ENCODE measurements around the gene CCDC43. TPM values are rescaled to one million over a fixed set of nuclear protein-coding genes. Genes with fewer than 3 reads are reported as not detected.
A peak's percentile ranks its signal among the peaks of the same experiment; 100 is the strongest.

CCDC43 gene
- total and polyA plus RNA-seq, 2 of the 8 experiments (the other 6 are each of a cell fraction or from before 2014, with no cell fraction given): 4.9 to 38.1 TPM

- no peak for TF ChIP-seq RXRA (IDR thresholded peaks at IDR 0.05; ENCODE audit: insufficient read depth, low read depth, low read length)
- 0 out of 2 replicates have a peak, but pooled peaks have one; percentile 15 for TF ChIP-seq CREB1 (IDR thresholded peaks at IDR 0.05)
- peak; percentile 25 to 41 (median 28) for TF ChIP-seq CTCF (IDR thresholded peaks at IDR 0.05; ENCODE audit: control extremely low read depth in 1 of 3, insufficient read depth in 1 of 3, low read depth in 1 of 3, low read length in 3 of 3)
- TF ChIP-seq KDM1A (IDR thresholded peaks at IDR 0.05; ENCODE audit: borderline replicate concordance, low read length): peak; percentile 76; the same call in 1 of the 2 replicates
- TF ChIP-seq RBBP5 (IDR thresholded peaks at IDR 0.05; ENCODE audit: borderline replicate concordance, low read depth, low read length): no peak; the same call in 1 of the 2 replicates
- TF ChIP-seq EGR1 (IDR thresholded peaks at IDR 0.05; ENCODE audit: borderline replicate concordance, low read depth, low read length): no peak
- TF ChIP-seq, protein P1, sequence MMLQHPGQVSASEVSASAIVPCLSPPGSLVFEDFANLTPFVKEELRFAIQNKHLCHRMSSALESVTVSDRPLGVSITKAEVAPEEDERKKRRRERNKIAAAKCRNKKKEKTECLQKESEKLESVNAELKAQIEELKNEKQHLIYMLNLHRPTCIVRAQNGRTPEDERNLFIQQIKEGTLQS (IDR thresholded peaks at IDR 0.05; ENCODE audit: insufficient read depth, low read depth, low read length): no peak
- TF ChIP-seq EP300 (IDR thresholded peaks at IDR 0.05; ENCODE audit: borderline replicate concordance in 1 of 2, low read depth in 2 of 2, low read length in 2 of 2): no peak
- TF ChIP-seq PHF8 (conservative IDR thresholded peaks at IDR 0.05; ENCODE audit: low read depth, low read length): no peak; the same call in 1 of the 2 replicates
- no peak for TF ChIP-seq TBP (IDR thresholded peaks at IDR 0.05; ENCODE audit: low read depth, low read length)
- TF ChIP-seq RFX5 (IDR thresholded peaks at IDR 0.05; ENCODE audit: borderline replicate concordance, low read depth, low read length): no peak
- TF ChIP-seq POU5F1 (IDR thresholded peaks at IDR 0.05; ENCODE audit: low read depth, low read length): no peak
- peak; percentile 15; the same call in 1 of the 2 replicates for TF ChIP-seq GABPA (IDR thresholded peaks at IDR 0.05; ENCODE audit: borderline replicate concordance, insufficient read depth, low read length)
- no peak for TF ChIP-seq BRCA1 (IDR thresholded peaks at IDR 0.05; ENCODE audit: low read depth, low read length)
- TF ChIP-seq ZNF274 (IDR thresholded peaks at IDR 0.05; ENCODE audit: borderline replicate concordance, extremely low read depth, low read length): no peak
- TF ChIP-seq YY1 (IDR thresholded peaks at IDR 0.05; ENCODE audit: low read depth, low read length): no peak
- no peak for TF ChIP-seq JUND (IDR thresholded peaks at IDR 0.05; ENCODE audit: low read length)
- TF ChIP-seq HDAC2 (IDR thresholded peaks at IDR 0.05; ENCODE audit: borderline replicate concordance in 1 of 2, low read depth in 2 of 2, low read length in 2 of 2): no peak
Measured at GRCh38 chr17:44655983-44656710, 33.4 kb downstream of the CCDC43 start, which contains the start of gene MEIOC (continued).
